Fibroblast of villous mesenchyme (primary cell): ENCODE results near the gene BTBD17. TPM values are rescaled to one million over a fixed set of nuclear protein-coding genes. Genes with fewer than 3 reads are reported as not detected.

Source experiments
- DNase-seq: peaks from one replicate; pipeline ENCODE4 v3.0.0-alpha.2; 2010; ENCODE audit warnings: low read depth
- H3K4me3 ChIP-seq: 2 replicates; pipeline ENCODE4 v1.5.1; 2011; ENCODE audit warnings: low read depth, mild to moderate bottlenecking, low read length
- total RNA-seq: library from RNA; depleted of rRNA; stranded (reverse); fragments of >200 nt; gene quantifications from 2 replicates; pipeline ENCODE4 v1.2.3, GENCODE V29; 2012
- TF ChIP-seq, protein P1 (sequence below): IDR thresholded peaks from 2 replicates; pipeline ENCODE4 v1.5.1; 2012; ENCODE audit warnings: low read depth, mild to moderate bottlenecking, low read length; ENCODE audit not compliant: insufficient read depth

Gene BTBD17
- total RNA-seq, 1 donor: not detected

DNA sequence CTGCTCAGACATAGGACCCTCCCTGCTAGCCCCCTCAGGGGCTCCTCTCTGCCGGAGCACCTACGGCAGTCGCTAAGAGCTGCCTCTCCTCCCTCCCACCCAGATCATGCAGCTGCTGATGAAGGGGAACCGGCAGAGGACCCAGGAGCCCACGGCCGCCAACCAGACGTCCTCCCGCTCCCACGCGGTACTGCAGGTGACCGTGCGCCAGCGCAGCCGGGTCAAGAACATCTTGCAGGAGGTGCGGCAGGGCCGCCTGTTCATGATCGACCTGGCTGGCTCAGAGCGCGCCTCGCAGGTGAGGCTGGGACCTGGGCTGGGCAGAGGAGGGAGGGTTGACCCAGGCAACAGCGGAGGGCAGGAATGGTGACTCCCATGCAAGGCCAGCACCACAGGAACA lies 17.0 kb downstream of the BTBD17 start:
- H3K4me3 ChIP-seq: no peak overlapping the region
- no peak for DNase-seq
- TF ChIP-seq, protein P1, sequence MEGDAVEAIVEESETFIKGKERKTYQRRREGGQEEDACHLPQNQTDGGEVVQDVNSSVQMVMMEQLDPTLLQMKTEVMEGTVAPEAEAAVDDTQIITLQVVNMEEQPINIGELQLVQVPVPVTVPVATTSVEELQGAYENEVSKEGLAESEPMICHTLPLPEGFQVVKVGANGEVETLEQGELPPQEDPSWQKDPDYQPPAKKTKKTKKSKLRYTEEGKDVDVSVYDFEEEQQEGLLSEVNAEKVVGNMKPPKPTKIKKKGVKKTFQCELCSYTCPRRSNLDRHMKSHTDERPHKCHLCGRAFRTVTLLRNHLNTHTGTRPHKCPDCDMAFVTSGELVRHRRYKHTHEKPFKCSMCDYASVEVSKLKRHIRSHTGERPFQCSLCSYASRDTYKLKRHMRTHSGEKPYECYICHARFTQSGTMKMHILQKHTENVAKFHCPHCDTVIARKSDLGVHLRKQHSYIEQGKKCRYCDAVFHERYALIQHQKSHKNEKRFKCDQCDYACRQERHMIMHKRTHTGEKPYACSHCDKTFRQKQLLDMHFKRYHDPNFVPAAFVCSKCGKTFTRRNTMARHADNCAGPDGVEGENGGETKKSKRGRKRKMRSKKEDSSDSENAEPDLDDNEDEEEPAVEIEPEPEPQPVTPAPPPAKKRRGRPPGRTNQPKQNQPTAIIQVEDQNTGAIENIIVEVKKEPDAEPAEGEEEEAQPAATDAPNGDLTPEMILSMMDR: no peak

DNA sequence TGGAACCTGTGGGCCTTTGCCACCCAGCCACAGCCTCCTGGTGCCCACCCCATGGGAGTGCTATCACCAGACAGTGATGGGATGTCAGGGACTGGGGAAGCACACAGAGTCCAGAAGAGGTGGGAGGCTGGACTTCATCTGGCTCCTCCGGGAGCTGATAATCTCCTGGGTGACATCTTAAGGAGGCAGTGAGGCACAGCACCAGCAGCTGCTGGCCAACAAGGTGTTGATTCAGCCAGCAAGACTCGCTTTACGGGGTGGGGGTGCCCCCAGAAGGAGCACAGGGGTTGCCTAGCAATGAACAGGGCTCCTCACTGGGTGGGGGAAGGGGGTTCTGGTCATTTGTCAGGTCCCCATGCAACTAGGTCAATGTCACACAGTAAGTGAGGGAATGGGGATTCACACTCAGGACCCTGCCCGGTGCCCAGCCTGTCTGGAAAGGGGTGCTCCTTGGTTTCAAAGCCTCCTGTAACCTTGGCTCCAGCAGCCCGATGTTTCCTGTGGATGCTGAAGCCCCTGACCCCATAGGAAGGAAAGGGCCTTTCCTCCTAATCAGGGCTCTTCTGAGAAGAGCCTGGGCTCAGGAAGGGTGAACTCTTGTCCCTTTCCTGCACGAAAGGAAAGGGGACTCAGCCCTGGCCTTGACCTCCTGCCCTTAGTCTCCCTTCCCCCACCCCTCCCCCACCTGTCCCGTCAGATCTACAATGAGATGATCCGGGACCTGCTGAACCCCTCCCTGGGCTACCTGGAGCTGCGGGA lies 18.0 kb downstream of the BTBD17 start:
- no peak for DNase-seq
- TF ChIP-seq, protein P1: no peak
- no peak overlapping the region for H3K4me3 ChIP-seq

DNA sequence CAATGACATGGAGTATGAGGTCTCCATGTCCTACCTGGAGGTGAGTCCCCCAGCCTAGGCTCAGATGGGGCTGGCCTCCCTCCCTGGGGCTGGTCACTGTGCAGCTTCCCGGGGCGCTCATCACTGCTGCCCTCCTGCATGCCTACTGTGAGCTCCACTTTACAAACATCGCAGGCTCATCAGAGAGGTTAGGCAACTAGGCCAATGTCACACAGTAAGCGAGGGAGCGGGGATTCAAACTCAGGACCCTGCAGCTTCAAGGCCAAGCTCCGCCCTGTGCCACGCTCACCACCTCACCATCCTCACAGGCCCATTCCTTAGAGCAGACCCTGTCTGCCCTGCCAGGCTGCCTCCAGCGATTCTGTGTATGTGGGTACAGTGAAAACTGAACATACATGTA lies 18.5 kb downstream of the BTBD17 start:
- TF ChIP-seq, protein P1: no peak
- no peak for DNase-seq
- no peak overlapping the region for H3K4me3 ChIP-seq

DNA sequence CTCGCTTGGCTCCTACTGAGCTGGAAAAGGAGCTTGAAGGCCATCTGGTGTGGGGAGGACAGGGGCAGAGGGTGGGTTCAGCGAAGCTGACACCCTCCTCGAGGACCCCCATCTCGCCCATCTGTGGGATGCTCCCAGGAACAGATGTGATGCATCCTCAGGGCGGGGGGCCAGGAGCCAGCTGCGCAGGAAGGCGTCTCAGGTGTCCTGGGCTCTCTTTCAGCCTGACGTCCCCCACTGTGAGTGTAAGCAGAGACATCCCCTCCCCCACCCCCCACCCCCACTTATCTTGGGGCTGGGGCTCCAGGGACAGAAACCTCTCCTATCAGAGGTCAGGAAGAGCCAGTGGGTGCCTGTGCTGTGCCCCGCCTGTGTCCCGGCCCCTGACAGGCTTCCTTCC lies 19.4 kb downstream of the BTBD17 start:
- DNase-seq: no peak
- no peak overlapping the region for H3K4me3 ChIP-seq
- TF ChIP-seq, protein P1: no peak

DNA sequence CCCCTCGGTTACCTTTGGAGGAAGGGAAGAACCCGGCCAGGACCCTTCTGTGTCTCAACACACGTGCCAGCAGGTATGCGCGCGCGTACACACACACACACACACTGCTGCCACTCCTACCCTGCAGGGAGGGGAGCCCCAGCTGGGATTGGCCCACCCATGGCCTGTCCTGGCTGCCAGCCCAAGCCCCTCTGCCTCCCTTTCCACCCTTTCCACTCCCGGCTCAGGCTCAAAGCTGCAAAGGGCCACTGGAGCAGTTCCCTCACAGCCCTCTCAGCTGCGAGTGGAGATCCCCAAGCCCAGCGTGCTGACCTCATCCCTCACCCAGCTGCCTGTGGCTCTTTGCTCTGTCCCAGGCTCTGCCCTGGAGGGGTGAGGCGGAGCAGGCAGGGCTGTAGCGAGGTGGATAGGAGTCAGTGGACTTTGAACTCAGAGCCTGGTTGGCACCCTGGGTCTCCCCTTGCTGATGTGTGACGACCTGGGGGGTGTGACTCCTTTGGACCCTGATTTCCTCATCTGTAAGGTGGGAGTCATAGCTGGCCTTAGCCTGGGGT lies 21.1 kb downstream of the BTBD17 start:
- no peak for DNase-seq
- no peak overlapping the region for H3K4me3 ChIP-seq
- TF ChIP-seq, protein P1: no peak

DNA sequence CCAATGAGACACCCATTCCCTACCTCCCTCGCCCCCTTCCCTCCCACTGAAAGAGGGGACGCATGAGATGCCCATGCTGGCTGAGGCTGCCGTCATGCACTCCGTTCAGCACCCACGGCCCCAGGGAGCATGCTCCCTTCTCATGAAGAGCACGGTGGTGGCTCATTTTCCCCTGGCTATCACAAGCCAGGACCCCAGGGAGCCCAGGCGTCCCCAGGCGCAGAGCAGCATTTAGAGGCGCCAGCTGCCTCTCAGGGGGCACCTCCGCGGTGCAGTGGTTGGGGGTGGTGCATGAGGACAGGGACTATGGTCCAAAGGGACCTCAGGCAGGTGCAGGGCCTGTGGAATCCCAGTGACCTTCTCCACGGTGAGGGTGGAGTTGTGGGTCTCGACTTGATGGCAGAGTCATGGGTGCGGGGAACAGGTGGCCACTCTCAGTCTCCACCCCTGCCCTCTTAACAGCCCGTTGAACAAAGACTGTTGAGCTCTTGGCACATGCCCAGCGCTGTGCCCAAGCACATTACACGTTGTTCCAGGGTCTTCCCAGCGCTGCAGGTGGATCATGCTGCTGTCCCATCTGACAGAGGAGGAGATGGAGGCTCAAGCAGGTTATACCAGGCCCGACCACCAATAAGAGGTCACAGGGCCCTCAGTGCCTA lies 22.0 kb downstream of the BTBD17 start:
- DNase-seq: no peak
- TF ChIP-seq, protein P1: no peak
- H3K4me3 ChIP-seq: no peak overlapping the region
